Activated CD8-positive, alpha-beta T cell treated with anti-CD3 and anti-CD28 coated beads for 36 hours (primary cell): ENCODE results near the gene GNAL. TPM values are rescaled to one million over a fixed set of nuclear protein-coding genes. Genes with fewer than 3 reads are reported as not detected.

Source experiments
- ATAC-seq: fragments of 200-7000 bp; cut with Tn5 transposase; one replicate; pipeline ENCODE4 v1.10.0; 2021; ENCODE audit warnings: mild to moderate bottlenecking, moderate library complexity
- CTCF ChIA-PET: fragments of 350-600 bp; sonication (Branson Sonifier 250); formaldehyde crosslinking; loops from one replicate; lab custom pipeline; 2021; ENCODE audit warnings: antibody characterized with exemption; lab: Charles Lee
- POLR2A ChIA-PET: fragments of 350-600 bp; sonication (Branson Sonifier 250); formaldehyde crosslinking; loops from one replicate; lab custom pipeline; 2021; ENCODE audit warnings: antibody characterized with exemption; lab: Charles Lee
- DNase-seq: peaks from one replicate; pipeline ENCODE4 v3.0.0-alpha.2; 2020
- H3K27ac Mint-ChIP-seq: one replicate; pipeline ENCODE4 v1.8.0; 2021; ENCODE audit warnings: mild to moderate bottlenecking, mixed read lengths
- H3K27me3 Mint-ChIP-seq: one replicate; pipeline ENCODE4 v1.8.0; 2021; ENCODE audit warnings: mixed read lengths
- H3K36me3 Mint-ChIP-seq: one replicate; pipeline ENCODE4 v1.8.0; 2021; ENCODE audit warnings: low read depth, mixed read lengths
- H3K4me1 Mint-ChIP-seq: one replicate; pipeline ENCODE4 v1.8.0; 2021; ENCODE audit warnings: low read depth, mixed read lengths
- H3K4me3 Mint-ChIP-seq: one replicate; pipeline ENCODE4 v1.8.0; 2021; ENCODE audit warnings: mild to moderate bottlenecking, moderate library complexity, mixed read lengths
- H3K9me3 Mint-ChIP-seq: one replicate; pipeline ENCODE4 v1.8.0; 2021; ENCODE audit warnings: mixed read lengths
- CTCF ChIP-seq: fragments of 200-600 bp; IDR thresholded peaks from one replicate; pipeline ENCODE4 v1.8.0; 2022; ENCODE audit warnings: antibody characterized with exemption, mild to moderate bottlenecking
- intact Hi-C: fragments of 100-400 bp; cut with micrococcal nuclease; formaldehyde crosslinking; loops from one replicate; pipeline ENCODE4 v1.10.0; 2022
- total RNA-seq, 2 experiments: library from RNA; stranded (reverse); gene quantifications; one replicate each; pipeline ENCODE4 v1.2.3, GENCODE V29; 2021

Gene GNAL
- total RNA-seq, 2 experiments from 2014 or later = 0.11 TPM; not detected in 1

GRCh38 chr18:11654736-11655605, 34.1 kb upstream of the GNAL start:
- ATAC-seq (peak; percentile 64), DNase-seq (peak; percentile 67)
- Mint-ChIP-seq H3K4me1 (no peaks in the 10 kb centered on the region), H3K36me3 (no peaks in the 10 kb centered on the region), H3K4me3 (no peak overlapping the region), H3K9me3 (no peaks in the 10 kb centered on the region), H3K27me3 (peaks cover 24% of the 10 kb centered on the region), H3K27ac (no peak overlapping the region)
- POLR2A ChIA-PET = interaction anchor here (0.7 kb wide), 1 partner anchor 376 kb away, joined by 3 read pairs; no protein-coding TSS in a partner anchor
- intact Hi-C loops = loop anchor here (10.0 kb wide), 1 partner anchor 390 kb away; no protein-coding TSS in a partner anchor
- CTCF ChIA-PET = interaction anchor here (0.6 to 3.1 kb wide), 29 partner anchors 9 to 618 kb away, joined by 3 to 25 read pairs (median 3); no protein-coding TSS in a partner anchor
- peak; percentile 89 for TF ChIP-seq CTCF

- TF ChIP-seq CTCF = no peak
- CTCF ChIA-PET = interaction anchor here (0.6 to 3.1 kb wide), 27 partner anchors 8 to 617 kb away, joined by 3 to 25 read pairs (median 3); no protein-coding TSS in a partner anchor
- DNase-seq = no peak
- no peak for ATAC-seq
- POLR2A ChIA-PET = interaction anchor here (0.7 kb wide), 1 partner anchor 376 kb away, joined by 3 read pairs; no protein-coding TSS in a partner anchor
- Mint-ChIP-seq H3K4me3 (no peak overlapping the region), H3K4me1 (no peaks in the 10 kb centered on the region), H3K9me3 (no peaks in the 10 kb centered on the region), H3K36me3 (no peaks in the 10 kb centered on the region), H3K27me3 (peaks cover 24% of the 10 kb centered on the region), H3K27ac (no peak overlapping the region)
- intact Hi-C loops = loop anchor here (10.0 kb wide), 1 partner anchor 389 kb away; no protein-coding TSS in a partner anchor
Observed at GRCh38 chr18:11655606-11655932, 33.5 kb upstream of the GNAL start.

- Mint-ChIP-seq H3K4me3 (no peak overlapping the region), H3K36me3 (no peaks in the 10 kb centered on the region), H3K27me3 (peaks cover 22% of the 10 kb centered on the region), H3K27ac (no peak overlapping the region), H3K4me1 (no peaks in the 10 kb centered on the region), H3K9me3 (no peaks in the 10 kb centered on the region)
- ChIA-PET CTCF (interaction anchor here (0.6 to 3.1 kb wide), 2 partner anchors 338 to 818 kb away, joined by 3 to 17 read pairs; no protein-coding TSS in a partner anchor), POLR2A (no interaction called here)
- TF ChIP-seq CTCF = no peak
- intact Hi-C loops = loop anchor here (10.0 kb wide), 1 partner anchor 388 kb away; no protein-coding TSS in a partner anchor
- DNase-seq (no peak), ATAC-seq (no peak)
Observed at GRCh38 chr18:11657152-11657551, 31.9 kb upstream of the GNAL start.

- Mint-ChIP-seq H3K9me3 (no peaks in the 10 kb centered on the region), H3K36me3 (no peaks in the 10 kb centered on the region), H3K4me3 (no peak overlapping the region), H3K4me1 (no peaks in the 10 kb centered on the region), H3K27me3 (peaks cover 22% of the 10 kb centered on the region), H3K27ac (no peak overlapping the region)
- POLR2A ChIA-PET = no interaction called here
- ATAC-seq = no peak
- intact Hi-C loops = loop anchor here (10.0 kb wide), 1 partner anchor 387 kb away; no protein-coding TSS in a partner anchor
- CTCF ChIA-PET = interaction anchor here (0.9 kb wide), 1 partner anchor 76 kb away, joined by 3 read pairs; no protein-coding TSS in a partner anchor
- no peak for DNase-seq
- TF ChIP-seq CTCF = no peak
Observed at GRCh38 chr18:11657554-11657953, 31.5 kb upstream of the GNAL start.
